SKM-1 treated with dmso at 0.1 percent for 144 hours (cell line): ENCODE data around the gene UBIAD1.
"Not testable (repeated sequence)": the region's sequence is repeated elsewhere in the genome, so short reads cannot be mapped to it uniquely, and the experiment has no call there.

Experiments used
- DNase-seq: peaks from one replicate; lab custom pipeline; 2025; ENCODE audit not compliant: unreplicated experiment; lab: John Stamatoyannopoulos, UW

Gene UBIAD1, protein sequence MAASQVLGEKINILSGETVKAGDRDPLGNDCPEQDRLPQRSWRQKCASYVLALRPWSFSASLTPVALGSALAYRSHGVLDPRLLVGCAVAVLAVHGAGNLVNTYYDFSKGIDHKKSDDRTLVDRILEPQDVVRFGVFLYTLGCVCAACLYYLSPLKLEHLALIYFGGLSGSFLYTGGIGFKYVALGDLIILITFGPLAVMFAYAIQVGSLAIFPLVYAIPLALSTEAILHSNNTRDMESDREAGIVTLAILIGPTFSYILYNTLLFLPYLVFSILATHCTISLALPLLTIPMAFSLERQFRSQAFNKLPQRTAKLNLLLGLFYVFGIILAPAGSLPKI

DNA sequence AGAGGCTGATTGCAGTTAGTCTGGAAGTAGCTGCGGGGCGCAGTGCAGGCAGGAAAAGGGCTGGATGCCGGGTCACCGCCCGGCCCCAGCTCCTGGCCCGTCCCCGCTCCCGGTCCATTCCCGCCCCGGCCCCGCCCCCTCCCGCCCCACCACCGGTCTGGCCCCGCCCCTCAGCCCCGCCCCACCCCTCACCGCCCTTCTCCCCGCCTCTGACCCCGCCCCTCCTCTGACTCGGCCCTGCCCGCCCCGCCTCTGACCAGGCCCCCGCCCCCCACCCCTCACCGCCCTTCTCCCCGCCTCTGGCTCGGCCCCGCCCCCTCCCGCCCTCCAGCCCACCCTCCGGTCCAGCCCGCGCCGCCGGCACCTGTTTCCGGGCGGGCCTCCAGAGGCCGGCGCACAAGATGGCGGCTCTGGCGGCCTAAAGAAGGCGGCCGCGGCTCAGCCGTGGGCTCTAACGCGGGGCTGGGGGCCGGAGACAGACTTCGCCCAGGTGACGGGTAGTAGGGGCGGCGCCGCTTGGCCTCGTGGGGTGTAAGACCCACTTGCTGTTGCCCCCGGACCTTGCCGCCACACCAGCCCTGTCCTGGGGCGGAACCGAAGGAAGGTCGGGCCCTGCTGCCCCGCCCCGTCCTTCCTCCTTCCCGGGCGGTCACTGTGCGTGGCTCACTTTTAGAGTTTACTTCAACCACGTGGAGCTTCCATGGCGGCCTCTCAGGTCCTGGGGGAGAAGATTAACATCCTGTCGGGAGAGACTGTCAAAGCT is at the start of gene UBIAD1:
TSS of gene UBIAD1 (plus strand) at position 367 of the 763 bp plus-strand sequence. CDS start at position 701, 334 bp downstream.
- peak; percentile 77 for DNase-seq

DNA sequence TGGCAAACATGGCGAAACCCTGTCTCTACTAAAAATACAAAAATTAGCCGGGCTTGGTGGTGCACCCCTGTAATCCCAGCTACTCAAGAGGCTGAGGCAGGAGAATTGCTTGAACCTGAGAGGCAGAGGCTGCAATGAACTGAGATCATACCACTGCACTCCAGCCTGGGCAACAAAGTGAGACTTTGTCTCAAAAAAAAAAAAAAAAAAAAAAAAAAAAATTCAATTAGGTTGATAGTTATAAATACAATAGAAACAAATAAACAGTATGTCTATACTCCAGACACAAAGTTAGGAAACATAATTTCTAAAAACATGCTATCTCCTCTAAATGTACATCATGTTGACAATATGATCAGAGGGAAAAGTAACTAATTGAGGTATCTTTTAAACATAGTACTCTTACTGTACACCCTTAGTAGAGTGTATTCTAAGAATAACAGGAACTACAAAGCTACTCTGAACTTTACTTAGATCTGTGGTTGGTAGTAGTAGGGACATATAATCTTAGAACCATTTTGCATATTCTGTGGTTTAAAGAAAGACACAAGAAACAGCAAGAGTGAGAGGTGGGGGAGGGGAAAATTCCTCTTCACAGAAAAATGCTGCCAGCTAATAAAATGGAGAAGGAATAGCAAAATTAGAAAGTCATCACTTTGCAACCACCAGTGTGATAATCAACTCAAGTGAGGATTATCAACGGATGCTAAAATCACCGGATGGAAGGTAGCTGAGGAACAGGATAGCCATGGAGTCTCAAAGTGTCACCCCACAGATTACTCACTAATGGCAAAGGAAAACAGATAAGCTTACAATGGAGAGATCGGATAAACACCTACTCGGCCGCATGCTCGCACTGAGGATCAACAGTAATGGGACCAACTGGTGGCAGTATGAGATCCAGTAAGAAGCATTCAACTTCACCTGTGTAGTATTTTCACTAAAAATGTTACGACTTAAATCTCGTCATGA is 45.6 kb upstream of the UBIAD1 start:
- DNase-seq = no peak

DNA sequence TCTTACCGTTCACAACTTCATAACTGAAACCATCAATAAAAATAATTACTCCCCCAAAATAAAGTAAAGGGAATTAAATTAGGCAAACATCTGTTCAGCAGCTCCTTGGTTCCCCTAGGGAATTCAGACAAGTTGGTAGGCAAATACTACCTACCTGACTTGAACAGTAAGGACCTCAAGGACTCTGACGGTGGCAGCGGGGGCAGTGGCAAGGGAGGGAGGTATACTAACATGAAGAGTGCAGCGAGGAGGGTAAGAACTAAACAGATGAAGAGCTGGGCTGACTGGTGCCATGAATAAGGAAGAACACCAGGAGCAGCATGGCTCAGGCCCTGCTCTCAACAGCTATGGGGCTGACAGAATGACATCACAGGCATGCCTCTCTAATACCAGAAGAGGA is 43.8 kb upstream of the UBIAD1 start:
- no peak for DNase-seq

DNA sequence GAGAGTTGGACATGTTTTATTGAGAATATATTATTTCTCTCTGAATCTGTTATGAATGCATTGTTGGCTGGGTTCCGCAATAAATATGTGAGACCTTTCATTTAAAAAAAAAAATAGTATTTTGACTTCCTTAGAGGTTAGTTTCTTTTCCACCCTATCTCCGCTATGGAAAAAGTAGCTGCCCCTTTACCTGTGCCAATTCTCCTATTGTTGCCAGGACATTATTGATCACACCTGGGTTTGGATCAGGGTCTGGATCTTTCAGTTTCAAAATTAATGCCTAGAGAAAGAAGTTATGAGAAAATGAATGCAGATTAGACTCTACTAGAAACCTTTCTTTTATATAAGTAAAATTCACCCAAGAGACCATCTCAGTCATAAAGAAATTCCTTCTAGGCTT is 39.8 kb upstream of the UBIAD1 start:
- no peak for DNase-seq

DNA sequence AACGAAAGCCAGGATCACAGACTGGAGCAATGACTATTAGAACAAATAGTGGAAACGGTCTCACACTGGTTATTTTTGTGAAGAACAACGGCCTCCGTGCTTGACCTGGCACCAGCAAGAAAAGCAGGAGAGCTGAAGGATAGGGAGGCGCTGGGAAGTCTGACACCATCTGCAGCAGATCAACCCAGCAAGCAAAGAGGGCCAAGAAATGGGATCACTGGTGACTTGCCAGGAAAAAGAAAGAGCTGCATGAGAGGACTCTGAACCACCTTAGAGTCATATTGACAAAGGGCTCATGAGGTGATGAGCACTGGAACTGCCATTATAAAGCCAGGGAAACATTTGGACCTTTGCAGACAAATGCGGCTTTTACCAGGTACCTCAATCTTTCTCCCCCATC is 35.6 kb upstream of the UBIAD1 start:
- no peak for DNase-seq

DNA sequence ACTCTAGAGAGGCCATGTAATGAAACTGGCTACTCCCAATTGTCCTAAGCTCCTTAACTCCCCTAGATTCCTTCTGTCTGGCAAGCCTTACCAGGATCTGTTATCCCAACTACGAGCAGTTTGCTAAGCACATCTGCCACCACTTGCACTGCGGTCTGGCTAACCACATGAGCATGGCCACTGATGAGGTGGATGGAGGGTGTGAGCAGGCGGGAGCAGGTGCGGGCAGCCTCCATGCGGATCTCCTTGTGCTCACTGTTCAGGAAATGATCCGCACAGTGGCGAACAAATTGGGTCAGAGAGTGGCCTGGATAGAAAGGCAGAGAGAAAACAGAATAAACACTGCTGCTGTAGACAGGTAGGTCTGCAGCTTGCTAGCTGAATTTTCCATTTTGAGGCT is 34.7 kb upstream of the UBIAD1 start:
- DNase-seq = no peak

DNA sequence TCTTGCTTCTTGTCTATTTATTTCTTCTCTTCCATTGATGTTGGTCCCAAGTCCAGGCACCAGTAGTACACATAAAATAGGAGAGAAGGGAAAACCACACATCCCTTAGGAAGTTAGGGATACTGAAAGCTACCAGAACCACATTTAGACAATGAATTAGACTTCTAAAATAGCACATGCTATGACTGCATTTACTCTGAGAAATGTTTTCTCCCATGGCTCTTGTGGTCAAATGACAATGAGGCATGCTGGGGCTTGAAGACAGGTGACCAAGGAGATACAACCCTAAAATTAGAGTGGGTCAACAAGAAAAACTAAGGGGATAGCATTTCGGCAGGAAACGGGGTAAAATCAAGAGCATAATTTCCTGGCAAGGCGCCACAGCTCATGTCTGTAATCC is 27.8 kb upstream of the UBIAD1 start:
- no peak for DNase-seq

DNA sequence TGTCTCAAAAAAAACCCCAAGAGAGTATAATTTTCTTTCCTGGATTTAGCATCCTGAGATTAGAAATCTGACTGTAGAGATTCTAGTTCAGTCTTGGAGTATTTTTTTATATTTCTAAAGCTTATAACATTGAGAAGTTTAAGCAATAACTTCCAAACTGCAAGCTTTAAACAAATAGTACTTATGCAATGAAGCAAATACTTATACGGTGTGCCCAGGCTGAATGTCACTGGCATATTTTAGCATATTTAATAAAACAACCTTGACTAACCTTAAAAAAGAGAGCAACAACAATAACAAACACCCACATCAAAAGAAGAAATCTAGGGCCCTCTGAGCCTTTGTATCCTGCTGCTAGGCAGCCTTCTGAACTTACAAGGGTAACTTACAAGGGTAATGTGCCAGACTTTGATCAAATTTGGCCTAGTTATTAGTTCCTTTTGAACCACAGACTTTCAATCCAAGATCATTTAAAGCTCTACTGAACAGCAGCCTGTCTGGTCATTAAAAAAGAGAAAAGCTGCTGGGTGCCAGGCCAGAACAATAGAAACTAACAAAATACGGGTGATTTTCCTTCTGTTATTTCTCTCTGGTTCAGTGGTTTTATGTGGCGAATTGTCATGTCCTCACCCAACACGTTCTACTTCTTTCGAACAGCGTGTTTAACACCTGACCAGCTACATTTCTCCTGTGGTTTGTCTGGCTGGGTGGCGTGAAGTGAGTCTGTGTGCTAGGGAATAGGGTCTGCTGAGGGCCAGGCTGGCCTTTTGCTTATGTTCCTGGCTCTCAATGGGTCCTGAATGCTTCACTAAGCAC is 26.9 kb upstream of the UBIAD1 start:
- no peak for DNase-seq

DNA sequence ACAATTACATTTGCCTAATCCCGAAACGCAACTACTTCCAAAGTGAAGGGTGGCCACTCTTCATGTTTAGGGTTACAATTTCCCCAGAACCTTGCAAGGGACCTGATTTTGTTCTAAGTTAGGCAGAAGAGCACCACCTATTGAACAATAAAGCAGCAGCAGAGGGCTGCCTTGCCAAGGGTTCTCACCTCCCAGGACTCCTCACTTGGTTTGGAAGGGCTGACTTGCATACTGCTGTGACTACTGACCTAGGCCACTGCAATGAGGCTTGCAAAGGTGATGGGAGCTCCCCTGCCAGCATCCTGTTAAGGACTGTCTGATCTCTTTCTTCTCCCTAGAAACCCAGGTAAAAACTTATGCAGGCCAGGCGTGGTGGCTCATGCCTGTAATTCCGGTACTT is 24.8 kb upstream of the UBIAD1 start:
- no peak for DNase-seq

DNA sequence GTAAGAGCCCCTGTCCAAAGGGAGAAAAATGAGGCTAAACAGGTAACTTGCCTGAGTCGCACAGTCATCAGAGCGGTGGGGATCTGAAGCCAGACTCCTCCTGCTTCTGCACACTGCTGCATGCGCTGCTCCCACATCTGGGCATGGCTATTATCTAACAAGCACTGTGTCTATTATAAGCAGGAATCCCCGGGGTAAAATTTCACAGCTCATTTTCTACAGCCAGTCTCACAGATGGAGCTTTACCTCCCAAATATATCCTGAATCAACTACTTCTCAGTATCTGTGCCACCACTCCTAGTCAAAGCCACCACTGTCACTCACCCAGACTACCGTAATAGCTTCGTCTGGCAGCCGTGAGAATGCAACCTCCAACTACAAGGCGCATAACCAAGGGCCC is 20.5 kb upstream of the UBIAD1 start:
- no peak for DNase-seq

DNA sequence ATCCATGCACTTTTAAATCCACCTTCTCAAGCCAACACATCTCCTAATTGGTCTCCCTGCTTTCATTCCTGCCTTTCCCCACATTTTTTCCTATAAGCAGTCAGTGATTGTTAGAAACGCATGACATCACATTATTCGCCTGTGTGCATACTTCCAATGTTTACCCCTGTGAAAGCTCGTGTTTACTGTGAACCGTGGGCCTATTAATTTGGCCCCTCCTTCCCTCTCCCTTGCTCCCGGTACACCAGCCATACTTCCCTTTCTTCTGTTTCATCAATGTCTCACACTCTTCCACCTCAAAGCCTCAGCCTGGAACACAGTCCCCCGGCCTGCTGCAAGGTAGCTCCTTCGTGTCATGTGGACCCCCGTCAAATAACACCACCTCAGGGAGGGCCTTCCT is 19.8 kb upstream of the UBIAD1 start:
- DNase-seq = no peak

DNA sequence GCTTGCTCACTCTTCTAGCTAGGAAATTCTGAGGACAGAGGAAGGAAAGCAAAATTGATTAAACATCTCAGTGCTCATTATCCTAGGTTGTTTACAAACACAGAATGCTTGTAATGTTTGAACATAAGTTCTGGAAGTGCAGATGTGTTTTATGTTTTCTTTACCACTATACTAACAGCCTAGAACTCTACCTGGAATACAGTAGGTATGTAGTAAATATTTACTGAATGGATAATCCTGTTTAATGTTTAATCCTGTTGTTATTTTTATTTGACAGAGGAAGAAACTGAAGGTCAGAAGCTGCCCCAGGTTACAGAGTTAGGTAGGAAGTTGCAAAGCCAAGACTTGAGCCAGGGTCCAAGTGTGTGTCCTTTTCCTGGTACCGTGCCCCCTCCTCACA is 16.7 kb upstream of the UBIAD1 start:
- no peak for DNase-seq

DNA sequence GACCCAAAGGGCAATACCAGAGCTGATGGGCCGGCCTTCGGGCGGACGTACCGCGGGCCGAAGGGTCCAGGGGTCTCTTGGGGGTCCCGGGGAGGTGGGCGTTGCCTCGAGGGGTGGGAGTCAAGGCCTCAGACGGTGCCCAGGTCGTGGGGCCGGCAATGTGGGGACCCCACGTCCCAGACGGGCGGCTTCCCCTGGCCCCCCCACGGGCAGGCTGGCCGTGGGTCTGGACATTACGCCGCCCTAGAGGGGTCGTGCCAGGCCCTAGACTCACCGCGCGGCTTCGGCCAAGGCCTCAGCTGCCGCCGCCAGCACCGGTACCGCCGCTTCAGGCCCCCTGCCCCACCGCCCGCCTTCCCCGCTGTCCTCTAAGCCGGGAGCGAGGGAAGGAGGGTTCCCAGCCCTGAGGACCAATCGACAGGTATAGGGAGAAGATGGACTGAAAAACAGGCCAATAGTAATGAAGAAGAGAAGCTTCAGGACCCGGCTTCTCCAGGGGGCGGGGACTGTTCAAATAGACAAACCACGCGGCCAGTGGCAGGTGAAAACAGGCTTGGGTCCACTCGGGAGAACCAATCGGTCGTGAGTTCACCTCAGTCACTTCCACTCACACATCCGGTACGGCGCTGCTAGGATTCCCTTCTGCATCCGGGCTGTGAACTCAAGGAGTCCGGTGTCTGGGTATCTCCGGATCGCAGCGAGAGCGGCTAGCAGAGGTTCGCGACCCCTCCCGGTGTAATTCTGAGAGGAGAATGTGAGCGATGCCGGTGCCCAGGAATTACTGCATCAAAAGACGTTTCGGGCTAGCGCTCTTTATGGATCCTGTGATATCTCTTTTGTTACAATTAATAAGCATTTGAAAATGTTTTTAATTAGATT is 10.6 kb upstream of the UBIAD1 start, which contains the start of gene MTOR:
TSS of gene MTOR (minus strand) at position 381 of the 879 bp plus-strand sequence. CDS start 3,142 bp downstream, outside the sequence.
- peak; percentile 99 for DNase-seq

DNA sequence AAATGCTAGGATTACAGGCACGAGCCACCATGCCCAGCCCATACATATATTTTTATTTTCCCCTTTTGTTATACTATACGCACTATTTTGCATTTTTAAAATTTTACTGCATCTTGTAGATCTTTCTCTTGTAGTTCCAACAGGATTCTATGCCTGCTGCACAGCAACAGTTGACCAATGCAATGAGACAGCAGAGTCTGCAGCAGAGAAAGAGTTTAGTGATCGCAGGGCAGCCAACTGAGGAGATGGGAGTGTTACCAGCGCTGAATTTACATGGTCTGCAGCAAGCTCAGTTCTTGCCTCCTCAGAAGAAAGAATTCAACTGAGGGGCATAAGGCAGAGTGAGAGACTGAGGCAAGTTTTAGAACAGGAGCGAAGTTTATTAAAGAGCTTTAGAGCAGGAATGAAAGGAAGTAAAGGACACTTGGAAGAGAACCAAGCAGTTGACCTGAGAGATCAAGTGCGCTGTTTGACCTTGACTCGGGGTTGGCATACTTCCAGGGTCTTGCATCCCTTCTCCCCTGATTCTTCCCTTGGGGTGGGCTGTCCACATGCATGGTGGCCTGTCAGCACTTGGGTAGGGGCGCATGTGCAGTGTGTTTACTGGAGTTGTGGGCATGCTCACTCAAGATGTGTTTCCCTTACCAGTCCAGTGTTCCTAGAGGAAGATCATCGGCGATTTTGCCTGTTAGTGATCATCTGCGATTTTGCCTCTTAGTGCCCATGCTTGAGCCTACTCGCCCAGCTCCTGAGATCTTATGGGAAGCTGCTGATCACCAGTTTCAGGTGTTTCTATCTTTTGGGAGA is 6.5 kb upstream of the UBIAD1 start:
- DNase-seq = no peak

DNA sequence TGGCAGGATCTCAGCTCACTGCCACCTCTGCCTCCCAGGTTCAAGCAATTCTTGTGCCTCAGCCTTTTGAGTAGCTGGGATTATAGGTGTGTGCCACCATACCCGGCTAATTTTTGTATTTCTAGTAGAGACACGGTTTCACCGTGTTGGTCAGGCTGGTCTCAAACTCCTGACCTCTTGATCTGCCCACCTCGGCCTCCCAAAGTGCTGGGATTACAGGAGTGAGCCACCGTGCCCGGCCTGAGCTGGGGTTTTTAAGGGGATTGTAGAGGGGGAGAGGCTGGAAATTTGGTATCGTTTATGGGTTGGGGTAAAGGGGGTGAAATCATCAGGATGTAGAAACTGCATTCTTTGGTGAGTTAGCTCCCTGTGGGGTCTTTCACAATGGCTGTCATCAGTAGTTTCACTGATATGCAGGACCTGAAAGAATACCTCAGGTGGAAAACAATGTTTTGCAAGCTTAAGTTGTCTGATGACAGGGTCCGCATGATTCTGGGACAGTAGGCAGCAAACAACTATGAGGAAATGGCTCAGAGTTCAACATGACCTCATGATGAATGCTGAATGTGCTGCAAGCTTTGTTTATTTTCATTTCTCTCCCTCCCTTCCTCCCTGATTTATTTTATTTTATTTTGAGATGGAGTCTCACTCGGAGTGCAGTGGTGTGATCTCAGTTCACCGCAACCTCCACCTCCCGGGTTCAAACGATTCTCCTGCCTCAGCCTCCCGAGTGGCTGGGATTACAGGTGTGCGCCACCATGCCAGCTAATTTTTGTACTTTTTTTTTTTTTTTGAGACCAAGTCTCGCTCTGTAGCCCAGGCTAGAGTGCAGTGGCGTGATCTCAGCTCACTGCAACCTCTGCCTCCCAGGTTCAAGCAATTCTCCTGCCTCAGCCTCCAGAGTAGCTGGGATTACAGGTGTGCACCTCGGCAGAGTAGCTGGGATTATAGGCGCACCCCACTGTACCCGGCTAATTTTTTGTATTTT is 5.4 kb upstream of the UBIAD1 start:
- not testable (repeated sequence) for DNase-seq

DNA sequence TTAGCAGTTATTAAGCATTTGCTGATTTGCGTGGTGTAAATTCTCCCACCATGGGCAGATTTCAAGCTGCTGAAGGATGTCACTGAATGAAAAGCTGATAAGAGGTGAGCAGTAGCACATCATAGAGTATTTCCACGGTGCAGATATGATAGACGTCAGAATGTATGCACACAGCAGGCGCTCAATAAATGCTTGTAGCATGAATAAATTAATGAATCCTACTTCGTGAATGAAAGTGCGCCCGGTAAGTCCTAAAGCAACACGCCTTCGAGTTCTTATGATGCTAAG is 510 bp upstream of the UBIAD1 start:
- peak; percentile 34 for DNase-seq

DNA sequence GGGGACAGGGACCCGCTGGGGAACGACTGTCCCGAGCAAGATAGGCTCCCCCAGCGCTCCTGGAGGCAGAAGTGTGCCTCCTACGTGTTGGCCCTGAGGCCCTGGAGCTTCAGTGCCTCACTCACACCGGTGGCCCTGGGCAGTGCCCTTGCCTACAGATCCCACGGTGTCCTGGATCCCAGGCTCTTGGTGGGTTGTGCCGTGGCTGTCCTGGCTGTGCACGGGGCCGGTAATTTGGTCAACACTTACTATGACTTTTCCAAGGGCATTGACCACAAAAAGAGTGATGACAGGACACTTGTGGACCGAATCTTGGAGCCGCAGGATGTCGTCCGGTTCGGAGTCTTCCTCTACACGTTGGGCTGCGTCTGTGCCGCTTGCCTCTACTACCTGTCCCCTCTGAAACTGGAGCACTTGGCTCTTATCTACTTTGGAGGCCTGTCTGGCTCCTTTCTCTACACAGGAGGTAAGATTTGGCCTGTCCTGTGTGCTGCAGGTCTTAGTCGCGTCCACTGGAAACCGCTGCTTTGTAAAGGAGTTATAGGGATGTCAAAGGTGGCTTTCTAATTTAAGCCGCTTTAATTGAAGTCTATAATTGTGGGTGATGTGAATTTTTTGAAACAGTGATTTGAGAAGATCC is 717 bp downstream of the UBIAD1 start:
- no peak for DNase-seq
